H9 (cell line): ENCODE measurements around the gene PALD1. TPM values are rescaled to one million over a fixed set of nuclear protein-coding genes. Genes with fewer than 3 reads are reported as not detected.
A peak's percentile ranks its signal among the peaks of the same experiment; 100 is the strongest.

Experiments used
- DNase-seq: peaks from one replicate; pipeline ENCODE4 v3.0.0-alpha.2; 2017
- H2AFZ ChIP-seq: one replicate; pipeline ENCODE4 v1.6.1; 2013; ENCODE audit warnings: mild to moderate bottlenecking, low read length, control low read depth, moderate library complexity
- H2AK5ac ChIP-seq: 2 replicates; pipeline ENCODE4 v1.6.1; 2013; ENCODE audit warnings: low read length, control low read depth, mixed read lengths; ENCODE audit not compliant: insufficient read length
- H2BK120ac ChIP-seq: one replicate; pipeline ENCODE4 v1.6.1; 2013; ENCODE audit warnings: low read depth, mild to moderate bottlenecking, low read length, control low read depth, inconsistent platforms; ENCODE audit not compliant: poor library complexity, severe bottlenecking
- H2BK12ac ChIP-seq: 2 replicates; pipeline ENCODE4 v1.6.1; 2013; ENCODE audit warnings: low read length, control low read depth, mixed read lengths, low read depth; ENCODE audit not compliant: insufficient read length
- H2BK15ac ChIP-seq: 2 replicates; pipeline ENCODE4 v1.6.1; 2013; ENCODE audit warnings: low read depth, low read length, control low read depth
- H2BK20ac ChIP-seq: one replicate; pipeline ENCODE4 v1.6.1; 2013; ENCODE audit warnings: low read depth, mild to moderate bottlenecking, low read length, control low read depth, inconsistent platforms; ENCODE audit not compliant: poor library complexity, severe bottlenecking
- H2BK5ac ChIP-seq: 2 replicates; pipeline ENCODE4 v1.6.1; 2013; ENCODE audit warnings: low read length, control low read depth, mixed read lengths; ENCODE audit not compliant: insufficient read length
- H3K14ac ChIP-seq: 2 replicates; pipeline ENCODE4 v1.6.1; 2013; ENCODE audit warnings: low read length, control low read depth; ENCODE audit not compliant: insufficient read depth
- H3K18ac ChIP-seq: 2 replicates; pipeline ENCODE4 v1.6.1; 2013; ENCODE audit warnings: low read depth, mild to moderate bottlenecking, mixed read lengths, low read length, control low read depth; ENCODE audit not compliant: insufficient read length
- H3K23ac ChIP-seq: 2 replicates; pipeline ENCODE4 v1.6.1; 2013; ENCODE audit warnings: low read length, control low read depth, mixed read lengths, low read depth; ENCODE audit not compliant: insufficient read length
- H3K23me2 ChIP-seq: 2 replicates; pipeline ENCODE4 v1.6.1; 2013; ENCODE audit warnings: low read depth, mild to moderate bottlenecking, mixed read lengths, low read length, control low read depth; ENCODE audit not compliant: insufficient read length, poor library complexity, severe bottlenecking
- H3K27ac ChIP-seq: 2 replicates; pipeline ENCODE4 v1.5.1; 2013; ENCODE audit warnings: low read length, control low read depth, mixed read lengths, low read depth; ENCODE audit not compliant: insufficient read length
- H3K27me3 ChIP-seq: 2 replicates; pipeline ENCODE4 v1.6.1; 2013; ENCODE audit warnings: low read length, control low read depth, inconsistent platforms; ENCODE audit not compliant: insufficient read depth
- H3K4ac ChIP-seq: 2 replicates; pipeline ENCODE4 v1.6.1; 2013; ENCODE audit warnings: low read depth, mild to moderate bottlenecking, control low read depth, inconsistent platforms, low read length, moderate library complexity
- H3K4me1 ChIP-seq: 2 replicates; pipeline ENCODE4 v1.6.1; 2013; ENCODE audit warnings: low read length, control low read depth, inconsistent platforms; ENCODE audit not compliant: insufficient read depth
- H3K4me2 ChIP-seq: 2 replicates; pipeline ENCODE4 v1.6.1; 2013; ENCODE audit warnings: low read length, control low read depth, mixed read lengths; ENCODE audit not compliant: insufficient read length, insufficient read depth
- H3K56ac ChIP-seq: 2 replicates; pipeline ENCODE4 v1.6.1; 2013; ENCODE audit warnings: low read depth, mild to moderate bottlenecking, mixed read lengths, low read length, control low read depth; ENCODE audit not compliant: insufficient read length
- H3K79me1 ChIP-seq: 2 replicates; pipeline ENCODE4 v1.6.1; 2013; ENCODE audit warnings: low read depth, mild to moderate bottlenecking, moderate library complexity, low read length, control low read depth, inconsistent platforms; ENCODE audit not compliant: insufficient read depth, poor library complexity, severe bottlenecking
- H3K79me2 ChIP-seq: 2 replicates; pipeline ENCODE4 v1.6.1; 2013; ENCODE audit warnings: low read length, control low read depth, inconsistent platforms; ENCODE audit not compliant: insufficient read depth
- H3K9ac ChIP-seq: 2 replicates; pipeline ENCODE4 v1.6.1; 2013; ENCODE audit warnings: low read length, control low read depth, mixed read lengths; ENCODE audit not compliant: insufficient read length; ENCODE audit errors: extremely low read depth
- H3K9me3 ChIP-seq: one replicate; pipeline ENCODE4 v1.6.1; 2013; ENCODE audit warnings: low read depth, low read length, inconsistent platforms; ENCODE audit not compliant: control insufficient read depth
- H3T11ph ChIP-seq: one replicate; pipeline ENCODE4 v1.6.1; 2013; ENCODE audit warnings: mild to moderate bottlenecking, low read length, control low read depth, inconsistent platforms
- H4K20me1 ChIP-seq: one replicate; pipeline ENCODE4 v1.6.1; 2013; ENCODE audit not compliant: control insufficient read depth, insufficient read length, insufficient read depth
- H4K5ac ChIP-seq: 2 replicates; pipeline ENCODE4 v1.6.1; 2013; ENCODE audit warnings: low read depth, mild to moderate bottlenecking, mixed read lengths, low read length, control low read depth; ENCODE audit not compliant: insufficient read length
- H4K8ac ChIP-seq: replicated peaks from 2 replicates; pipeline ENCODE4 v1.6.1; 2013; ENCODE audit warnings: low read length, control low read depth, mixed read lengths, low read depth; ENCODE audit not compliant: insufficient read length
- H4K91ac ChIP-seq: 2 replicates; pipeline ENCODE4 v1.6.1; 2013; ENCODE audit warnings: low read depth, mild to moderate bottlenecking, moderate library complexity, mixed read lengths, low read length, control low read depth; ENCODE audit not compliant: insufficient read length
- H3K27ac Mint-ChIP-seq, 3 experiments: 2 replicates in 2 of 3; 3 replicates in 1 of 3; pipeline ENCODE4 v1.8.0; 2020 to 2021; ENCODE audit warnings: mixed read lengths in 3 of 3, mild to moderate bottlenecking in 1 of 3, moderate library complexity in 1 of 3
- H3K27me3 Mint-ChIP-seq: 2 replicates; pipeline ENCODE4 v1.8.0; 2021; ENCODE audit warnings: low read depth, mild to moderate bottlenecking, moderate library complexity, mixed read lengths
- H3K36me3 Mint-ChIP-seq, 3 experiments: 2 replicates in 2 of 3; 3 replicates in 1 of 3; pipeline ENCODE4 v1.8.0; 2020 to 2021; ENCODE audit warnings: low read depth in 3 of 3, mixed read lengths in 3 of 3; ENCODE audit not compliant: insufficient read depth in 1 of 3
- H3K4me1 Mint-ChIP-seq, 2 experiments: 2 replicates each; pipeline ENCODE4 v1.8.0; 2020; ENCODE audit warnings: mixed read lengths in 2 of 2
- H3K4me3 Mint-ChIP-seq, 2 experiments: 2 replicates in 1 of 2; 3 replicates in 1 of 2; pipeline ENCODE4 v1.8.0; 2020 to 2021; ENCODE audit warnings: mild to moderate bottlenecking in 2 of 2, mixed read lengths in 2 of 2, moderate library complexity in 1 of 2
- H3K9me3 Mint-ChIP-seq, 2 experiments: 2 replicates in 1 of 2; 3 replicates in 1 of 2; pipeline ENCODE4 v1.8.0; 2020; ENCODE audit warnings: mild to moderate bottlenecking in 2 of 2, mixed read lengths in 2 of 2, moderate library complexity in 1 of 2
- CTCF ChIP-seq: fragments of 200-600 bp; sonication (generic); conservative IDR thresholded peaks from 3 replicates; pipeline ENCODE4 v1.8.0; 2021; ENCODE audit warnings: antibody characterized with exemption, mild to moderate bottlenecking
- WGBS: extraction: QIAGEN DNeasy Blood & Tissue Kit; methylation state at CpG from one replicate; pipeline ENCODE4 v1.1.7; 2013; ENCODE audit warnings: missing lambda C conversion rate, low lambda C conversion rate, mixed read lengths; ENCODE audit not compliant: insufficient read length; ENCODE audit errors: extremely low coverage; 5-methylcytosine and 5-hydroxymethylcytosine counted together
- total RNA-seq: library from RNA; stranded (reverse); gene quantifications from 2 replicates; pipeline ENCODE4 v1.2.1, GENCODE V29; 2021

Gene PALD1
- total RNA-seq, 1 experiment from 2014 or later: 21.1 TPM

DNA sequence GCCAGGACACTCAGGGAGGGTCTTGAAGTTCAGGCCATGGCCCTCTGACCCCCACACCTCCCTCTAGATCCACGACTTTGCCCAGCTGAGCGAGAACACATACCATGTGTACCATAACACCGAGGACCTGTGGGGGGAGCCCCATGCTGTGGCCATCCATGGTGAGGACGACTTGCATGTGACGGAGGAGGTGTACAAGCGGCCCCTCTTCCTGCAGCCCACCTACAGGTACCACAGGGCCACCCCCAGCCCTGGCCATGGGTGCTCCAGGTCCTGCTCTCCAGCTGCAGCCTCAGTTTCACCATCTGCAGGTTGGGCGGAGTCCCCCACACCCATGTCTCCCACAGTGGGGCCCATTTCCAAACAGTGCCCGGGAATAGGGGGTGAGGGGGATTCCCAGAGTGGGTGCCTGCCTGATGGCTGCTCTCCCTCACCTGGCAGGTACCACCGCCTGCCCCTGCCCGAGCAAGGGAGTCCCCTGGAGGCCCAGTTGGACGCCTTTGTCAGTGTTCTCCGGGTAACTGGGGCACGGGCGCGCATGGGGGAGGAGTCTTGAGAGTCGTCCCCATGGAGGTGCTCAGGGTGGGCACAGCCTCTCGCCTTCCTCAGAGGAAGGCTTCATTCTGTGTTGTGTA lies 54.1 kb downstream of the PALD1 start:
- H3K27me3 Mint-ChIP-seq: no peaks in the 10 kb centered on the region
- no peak overlapping the region for H3K4me3 Mint-ChIP-seq
- H3K4me1 Mint-ChIP-seq: peaks cover 14 to 16% of the 10 kb centered on the region in 2 experiments
- Histone ChIP-seq H3K18ac (no peak overlapping the region), H4K5ac (no peak overlapping the region), H3K23me2 (no peaks in the 10 kb centered on the region), H3T11ph (no peak overlapping the region), H4K20me1 (no peaks in the 10 kb centered on the region), H3K23ac (no peak overlapping the region), H2BK20ac (no peak overlapping the region), H4K8ac (no peak overlapping the region), H3K4me1 (no peaks in the 10 kb centered on the region; the same call in 1 of the 2 replicates), H3K9me3 (no peaks in the 10 kb centered on the region), H2BK120ac (no peak overlapping the region), H3K4ac (no peak overlapping the region), H2AFZ (no peak overlapping the region), H3K56ac (no peak overlapping the region), H2AK5ac (no peak overlapping the region), H2BK5ac (no peak overlapping the region), H3K4me2 (no peak overlapping the region), H3K27ac (no peak overlapping the region), H3K14ac (no peak overlapping the region), H3K79me1 (no peaks in the 10 kb centered on the region), H4K91ac (no peak overlapping the region), H3K79me2 (no peaks in the 10 kb centered on the region), H3K9ac (no peak overlapping the region), H2BK12ac (no peak overlapping the region), H3K27me3 (no peaks in the 10 kb centered on the region), H2BK15ac (no peak overlapping the region)
- TF ChIP-seq CTCF: no peak
- H3K36me3 Mint-ChIP-seq: peaks cover 0 to 9% (median 4%) of the 10 kb centered on the region in 3 experiments; a peak in 5 of 7 replicates
- no CpG with 5 or more reads among the region's 17 CpGs for WGBS
- DNase-seq: no peak
- H3K9me3 Mint-ChIP-seq: no peaks in the 10 kb centered on the region
- H3K27ac Mint-ChIP-seq: peak overlapping the region in 1 of 3 experiments; percentile 77; a peak in 1 of 7 replicates
